GM12878 (cell line): ENCODE measurements around the gene RGP1. TPM values are rescaled to one million over a fixed set of nuclear protein-coding genes. Genes with fewer than 3 reads are reported as not detected.
A peak's percentile ranks its signal among the peaks of the same experiment; 100 is the strongest.

Experiments used
- ATAC-seq: fragments of 200-7000 bp; cut with Tn5 transposase; 3 replicates; pipeline ENCODE4 v1.9.1; 2020; ENCODE audit warnings: mild to moderate bottlenecking, moderate library complexity
- BruUV-seq: library from RNA; stranded (reverse); fragments of 400-500 nt; replicated peaks from 2 replicates; lab custom pipeline; 2021; lab: Mats Ljungman, UMichigan
- CTCF ChIA-PET: fragments of 300-600 bp; sonication (Branson Sonifier 250); formaldehyde crosslinking; extraction: SDS; loops from one replicate; lab custom pipeline; 2021; ENCODE audit warnings: inconsistent platforms; lab: Yijun Ruan, JAX
- POLR2A ChIA-PET: fragments of 350-600 bp; formaldehyde crosslinking; extraction: SDS; loops from one replicate; lab custom pipeline; 2021; ENCODE audit warnings: inconsistent platforms; lab: Charles Lee
- RAD21 ChIA-PET: fragments of 300-600 bp; sonication (Branson Sonifier 250); formaldehyde crosslinking; loops from one replicate; lab custom pipeline; 2023; ENCODE audit warnings: antibody characterized with exemption; ENCODE audit not compliant: unreplicated experiment; lab: Charles Lee
- SMC1A ChIA-PET: fragments of 300-600 bp; sonication (Branson Sonifier 250); formaldehyde crosslinking; loops from one replicate; lab custom pipeline; 2023; ENCODE audit not compliant: unreplicated experiment, uncharacterized antibody; lab: Charles Lee
- DNase-seq: peaks from one replicate; pipeline ENCODE4 v3.0.0-alpha.2; 2011; ENCODE audit warnings: low read depth, low spot score
- FAIRE-seq: peaks from 3 replicates; lab custom pipeline; 2011; peaks lifted over from hg19 to GRCh38; lab: Jason Lieb, UNC
- H2AFZ ChIP-seq: 2 replicates; pipeline ENCODE4 v1.6.0; 2011; ENCODE audit warnings: low read depth, low read length, control low read depth; ENCODE audit not compliant: control insufficient read depth
- H3K27ac ChIP-seq: 2 replicates; pipeline ENCODE4 v1.5.1; 2011; ENCODE audit warnings: control low read depth; ENCODE audit not compliant: control insufficient read depth, insufficient read depth
- H3K27me3 ChIP-seq, 2 experiments: replicated peaks in 1 of 2; 2 replicates each; pipeline versions ENCODE4 v1.6.0 to v1.6.1; 2011; ENCODE audit warnings: low read length in 1 of 2; ENCODE audit not compliant: control insufficient read depth in 2 of 2, insufficient read depth in 2 of 2
- H3K36me3 ChIP-seq, 2 experiments: 2 replicates each; pipeline ENCODE4 v1.5.1; 2011; ENCODE audit warnings: low read length in 1 of 2; ENCODE audit not compliant: control insufficient read depth in 2 of 2, insufficient read depth in 2 of 2
- H3K4me1 ChIP-seq: 2 replicates; pipeline ENCODE4 v1.6.1; 2011; ENCODE audit warnings: mild to moderate bottlenecking, low read length, moderate library complexity, mixed read lengths; ENCODE audit not compliant: control insufficient read depth, insufficient read depth
- H3K4me2 ChIP-seq: 2 replicates; pipeline ENCODE4 v1.6.0; 2011; ENCODE audit warnings: control low read depth; ENCODE audit not compliant: control insufficient read depth, insufficient read depth
- H3K4me3 ChIP-seq: fragments of 200-600 bp; sonication (generic); 2 replicates; pipeline ENCODE4 v1.5.1; 2016
- H3K79me2 ChIP-seq: 2 replicates; pipeline ENCODE4 v1.6.0; 2011; ENCODE audit warnings: low read length; ENCODE audit not compliant: control insufficient read depth, insufficient read depth
- H3K9ac ChIP-seq: 2 replicates; pipeline ENCODE4 v1.8.0; 2011; ENCODE audit warnings: low read length, control low read depth, mixed read lengths; ENCODE audit not compliant: control insufficient read depth, insufficient read depth
- H3K9me3 ChIP-seq: replicated peaks from 3 replicates; pipeline ENCODE4 v1.5.1; 2011; ENCODE audit warnings: mild to moderate bottlenecking, low read length; ENCODE audit not compliant: control insufficient read depth, insufficient read depth
- H4K20me1 ChIP-seq: 2 replicates; pipeline ENCODE4 v1.6.0; 2011; ENCODE audit not compliant: control insufficient read depth, insufficient read depth
- NFIC ChIP-seq: IDR thresholded peaks from 2 replicates; pipeline ENCODE4 v1.6.1; 2012; ENCODE audit warnings: low read depth, mild to moderate bottlenecking, inconsistent platforms, low read length, moderate library complexity
- NFYA ChIP-seq: IDR thresholded peaks from 2 replicates; pipeline ENCODE4 v1.6.1; 2011; ENCODE audit warnings: low read depth, mild to moderate bottlenecking, low read length, improper control_type of control experiment, borderline replicate concordance
- NR2C2 ChIP-seq: IDR thresholded peaks from 2 replicates; pipeline ENCODE4 v1.6.1; 2011; ENCODE audit warnings: borderline replicate concordance, low read depth; ENCODE audit not compliant: control insufficient read depth, insufficient read length
- POLR2A ChIP-seq: IDR thresholded peaks from 2 replicates; pipeline ENCODE4 v1.6.1; 2011; ENCODE audit warnings: low read depth, mild to moderate bottlenecking, low read length
- RUNX3 ChIP-seq: IDR thresholded peaks from 2 replicates; pipeline ENCODE4 v1.6.1; 2012; ENCODE audit warnings: low read length, inconsistent platforms
- STAT1 ChIP-seq: fragments of 450-650 bp; conservative IDR thresholded peaks from 2 replicates; pipeline ENCODE4 v1.6.1; 2014; ENCODE audit warnings: antibody characterized with exemption, mild to moderate bottlenecking
- SUPT20H ChIP-seq: IDR thresholded peaks from 2 replicates; pipeline ENCODE4 v1.6.1; 2011; ENCODE audit warnings: low read depth, mild to moderate bottlenecking, low read length, moderate library complexity, borderline replicate concordance; ENCODE audit not compliant: control insufficient read depth
- ZNF274 ChIP-seq: IDR thresholded peaks from one replicate; pipeline ENCODE4 v1.8.0; 2011; ENCODE audit not compliant: insufficient read length, insufficient read depth
- WGBS: methylation state at CpG from one replicate; pipeline ENCODE4 v1.1.6; 2016; ENCODE audit warnings: low lambda C conversion rate; ENCODE audit not compliant: insufficient replicate concordance, insufficient coverage; ENCODE audit errors: missing lambda C conversion rate; 5-methylcytosine and 5-hydroxymethylcytosine counted together
- in situ Hi-C: fragments of 300-500 bp; cut with MboI; formaldehyde crosslinking; loops from 9 replicates; pipeline ENCODE4 v1.14.3; 2018; ENCODE audit warnings: mixed read lengths
- intact Hi-C: fragments of 100-400 bp; cut with micrococcal nuclease; formaldehyde crosslinking; loops from one replicate; pipeline ENCODE4 v1.14.2; 2022; ENCODE audit not compliant: unreplicated experiment
- polyA plus RNA-seq, 11 experiments: library from polyadenylated mRNA; depleted of rRNA in 4 of 11; unstranded in 6 of 11; stranded (reverse) in 5 of 11; fragments of >200 nt; fragmentation: Nextera tagmentation in 4 of 11; fragmentation: Illumina TruSeq in 1 of 11; extraction: Ambion mirVana in 4 of 11; extraction: Trizol in 1 of 11; gene quantifications; 1 replicate in 1 of 11; 2 replicates in 10 of 11; pipeline versions ENCODE4 v1.2.1 to v1.2.3, GENCODE V29; 2011 to 2016; ENCODE audit warnings: inconsistent platforms in 2 of 11, missing spikeins in 2 of 11, low read depth in 1 of 11
- total RNA-seq, 4 experiments: library from RNA; depleted of rRNA in 3 of 4; stranded (reverse); fragments of >200 nt in 3 of 4; fragmentation: Illumina TruSeq in 1 of 4; extraction: Trizol in 1 of 4; gene quantifications; 2 replicates each; pipeline versions ENCODE4 v1.2.1 to v1.2.3, GENCODE V29; 2013 to 2021
- TF ChIP-seq, protein P1 (sequence below): fragments of 450-650 bp; IDR thresholded peaks from 2 replicates; pipeline ENCODE4 v1.6.1; 2017; ENCODE audit warnings: mild to moderate bottlenecking, moderate library complexity

Gene RGP1
- total and polyA plus RNA-seq, 10 of the 15 experiments (the other 5 are each of a cell fraction or from before 2014, with no cell fraction given): 0.44 to 14.9 (median 7.4) TPM

- no peak for DNase-seq
- no TSS peak for BruUV-seq
- no peak overlapping the region for H3K27ac ChIP-seq
- no peak overlapping the region for H3K4me2 ChIP-seq
- ChIA-PET CTCF (interaction anchor here (5.6 kb wide), 1 partner anchor 14 kb away, joined by 39 read pairs; no protein-coding TSS in a partner anchor), SMC1A (no interaction called here), POLR2A (no interaction called here)
- no peaks in the 10 kb centered on the region for H3K9me3 ChIP-seq
- no peak overlapping the region for H3K9ac ChIP-seq
- peaks cover 43 to 47% of the 10 kb centered on the region in 2 experiments for H3K36me3 ChIP-seq
- intact Hi-C loops: loop anchor here (10.0 kb wide), 1 partner anchor 649 kb away; the partner anchor contains the start of genes FANCG and VCP
- 100% methylated on average over 4 of the region's 8 CpGs for WGBS
- no peak overlapping the region for H2AFZ ChIP-seq
- H3K79me2 ChIP-seq: peaks cover 33% of the 10 kb centered on the region
- no peaks in the 10 kb centered on the region for H3K27me3 ChIP-seq
- H3K4me1 ChIP-seq: peaks cover 13% of the 10 kb centered on the region
- no peak for TF ChIP-seq NR2C2
- TF ChIP-seq POLR2A: peak; percentile 34; the same call in 1 of the 2 replicates
- TF ChIP-seq, all 136 proteins: peak for 1
- FAIRE-seq (no peak), ATAC-seq (no peak)
- in situ Hi-C loops: loop anchor here (5.0 kb wide), 1 partner anchor 57 kb away; the partner anchor contains the start of gene ARHGEF39
- RAD21 ChIA-PET: no interaction called here
- Histone ChIP-seq H3K4me3 (no peak overlapping the region), H4K20me1 (no peaks in the 10 kb centered on the region)
Measured at GRCh38 chr9:35723908-35724307, 25.2 kb upstream of the RGP1 start.

- ChIA-PET POLR2A (interaction anchor here (0.6 to 8.1 kb wide), 5 partner anchors 10 to 727 kb away, joined by 4 to 127 read pairs (median 8); partner anchors contain the start of genes GBA2, RGP1 and SIT1), RAD21 (interaction anchor here (1.0 to 8.6 kb wide), 4 partner anchors 60 to 77 kb away, joined by 3 to 133 read pairs (median 30); partner anchors contain the start of genes ARHGEF39 and SIT1), CTCF (interaction anchor here (1.2 to 9.5 kb wide), 7 partner anchors 9 to 157 kb away, joined by 3 to 183 read pairs (median 39); partner anchors contain the start of genes ARHGEF39, CCDC107, GBA2 and RGP1), SMC1A (interaction anchor here (0.8 to 8.0 kb wide), 4 partner anchors 21 to 157 kb away, joined by 3 to 145 read pairs (median 12); partner anchors contain the start of genes ARHGEF39, CCDC107 and RMRP)
- intact Hi-C loops (loop anchor here (10.0 kb wide), 1 partner anchor 651 kb away; the partner anchor contains the start of genes FANCG and VCP), in situ Hi-C loops (loop anchor here (5.0 kb wide), 1 partner anchor 118 kb away; the partner anchor contains the start of gene TESK1)
- H3K36me3 ChIP-seq: peaks cover 33 to 36% of the 10 kb centered on the region in 2 experiments
- no peak overlapping the region for H2AFZ ChIP-seq
- ATAC-seq (no peak), FAIRE-seq (no peak), DNase-seq (no peak)
- H4K20me1 ChIP-seq: no peaks in the 10 kb centered on the region
- peaks cover 47% of the 10 kb centered on the region for H3K79me2 ChIP-seq
- H3K4me3 ChIP-seq: no peak overlapping the region
- H3K9ac ChIP-seq: no peak overlapping the region
- H3K4me1 ChIP-seq: peaks cover 20% of the 10 kb centered on the region
- 91% methylated on average over 11 of the region's 11 CpGs for WGBS
- H3K27ac ChIP-seq: no peak overlapping the region; the same call in 1 of the 2 replicates
- no peaks in the 10 kb centered on the region for H3K27me3 ChIP-seq
- TF ChIP-seq, protein P1, sequence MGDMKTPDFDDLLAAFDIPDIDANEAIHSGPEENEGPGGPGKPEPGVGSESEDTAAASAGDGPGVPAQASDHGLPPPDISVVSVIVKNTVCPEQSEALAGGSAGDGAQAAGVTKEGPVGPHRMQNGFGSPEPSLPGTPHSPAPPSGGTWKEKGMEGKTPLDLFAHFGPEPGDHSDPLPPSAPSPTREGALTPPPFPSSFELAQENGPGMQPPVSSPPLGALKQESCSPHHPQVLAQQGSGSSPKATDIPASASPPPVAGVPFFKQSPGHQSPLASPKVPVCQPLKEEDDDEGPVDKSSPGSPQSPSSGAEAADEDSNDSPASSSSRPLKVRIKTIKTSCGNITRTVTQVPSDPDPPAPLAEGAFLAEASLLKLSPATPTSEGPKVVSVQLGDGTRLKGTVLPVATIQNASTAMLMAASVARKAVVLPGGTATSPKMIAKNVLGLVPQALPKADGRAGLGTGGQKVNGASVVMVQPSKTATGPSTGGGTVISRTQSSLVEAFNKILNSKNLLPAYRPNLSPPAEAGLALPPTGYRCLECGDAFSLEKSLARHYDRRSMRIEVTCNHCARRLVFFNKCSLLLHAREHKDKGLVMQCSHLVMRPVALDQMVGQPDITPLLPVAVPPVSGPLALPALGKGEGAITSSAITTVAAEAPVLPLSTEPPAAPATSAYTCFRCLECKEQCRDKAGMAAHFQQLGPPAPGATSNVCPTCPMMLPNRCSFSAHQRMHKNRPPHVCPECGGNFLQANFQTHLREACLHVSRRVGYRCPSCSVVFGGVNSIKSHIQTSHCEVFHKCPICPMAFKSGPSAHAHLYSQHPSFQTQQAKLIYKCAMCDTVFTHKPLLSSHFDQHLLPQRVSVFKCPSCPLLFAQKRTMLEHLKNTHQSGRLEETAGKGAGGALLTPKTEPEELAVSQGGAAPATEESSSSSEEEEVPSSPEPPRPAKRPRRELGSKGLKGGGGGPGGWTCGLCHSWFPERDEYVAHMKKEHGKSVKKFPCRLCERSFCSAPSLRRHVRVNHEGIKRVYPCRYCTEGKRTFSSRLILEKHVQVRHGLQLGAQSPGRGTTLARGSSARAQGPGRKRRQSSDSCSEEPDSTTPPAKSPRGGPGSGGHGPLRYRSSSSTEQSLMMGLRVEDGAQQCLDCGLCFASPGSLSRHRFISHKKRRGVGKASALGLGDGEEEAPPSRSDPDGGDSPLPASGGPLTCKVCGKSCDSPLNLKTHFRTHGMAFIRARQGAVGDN: no peak
- TF ChIP-seq ZNF274: no peak
- no peak for TF ChIP-seq POLR2A
- no peak for TF ChIP-seq STAT1
- TF ChIP-seq NFIC: no peak
- TF ChIP-seq RUNX3: no peak
- no peak for TF ChIP-seq NFYA
- TF ChIP-seq SUPT20H: no peak
- no peaks in the 10 kb centered on the region for H3K9me3 ChIP-seq
- H3K4me2 ChIP-seq: no peak overlapping the region
- BruUV-seq: no TSS peak
Measured at GRCh38 chr9:35725362-35725761, 23.7 kb upstream of the RGP1 start.
